Mucosa of rectum (tissue), 2 donors: ENCODE results near the gene SUCO.

Experiments used
- H3K27ac ChIP-seq, 2 donors: one replicate each; pipeline ENCODE4 v1.7.0; 2013; ENCODE audit warnings: inconsistent platforms in 2 of 2, low read depth in 2 of 2, low read length in 2 of 2
- H3K27me3 ChIP-seq, 2 donors: one replicate each; pipeline ENCODE4 v1.7.0; 2013; ENCODE audit warnings: low read length in 2 of 2; ENCODE audit not compliant: control insufficient read depth in 2 of 2, insufficient read depth in 2 of 2
- H3K36me3 ChIP-seq, 2 donors: one replicate each; pipeline ENCODE4 v1.7.0; 2013; ENCODE audit warnings: low read length in 2 of 2; ENCODE audit not compliant: control insufficient read depth in 2 of 2, insufficient read depth in 2 of 2
- H3K4me1 ChIP-seq, 2 donors: one replicate each; pipeline ENCODE4 v1.7.0; 2013; ENCODE audit warnings: low read length in 2 of 2, mild to moderate bottlenecking in 1 of 2; ENCODE audit not compliant: control insufficient read depth in 2 of 2, insufficient read depth in 2 of 2
- H3K4me3 ChIP-seq, 2 donors: one replicate each; pipeline ENCODE4 v1.7.0; 2013; ENCODE audit warnings: low read length in 2 of 2
- H3K9ac ChIP-seq, 2 donors: one replicate each; pipeline ENCODE4 v1.7.0; 2013; ENCODE audit warnings: low read length in 2 of 2, low read depth in 1 of 2, mild to moderate bottlenecking in 1 of 2
- H3K9me3 ChIP-seq, 2 donors: one replicate each; pipeline ENCODE4 v1.7.0; 2013; ENCODE audit warnings: low read length in 2 of 2; ENCODE audit not compliant: control insufficient read depth in 2 of 2
- donor health status: healthy.
- donor health status: Normal muscosa, but diverticular disease.

The SUCO gene

DNA sequence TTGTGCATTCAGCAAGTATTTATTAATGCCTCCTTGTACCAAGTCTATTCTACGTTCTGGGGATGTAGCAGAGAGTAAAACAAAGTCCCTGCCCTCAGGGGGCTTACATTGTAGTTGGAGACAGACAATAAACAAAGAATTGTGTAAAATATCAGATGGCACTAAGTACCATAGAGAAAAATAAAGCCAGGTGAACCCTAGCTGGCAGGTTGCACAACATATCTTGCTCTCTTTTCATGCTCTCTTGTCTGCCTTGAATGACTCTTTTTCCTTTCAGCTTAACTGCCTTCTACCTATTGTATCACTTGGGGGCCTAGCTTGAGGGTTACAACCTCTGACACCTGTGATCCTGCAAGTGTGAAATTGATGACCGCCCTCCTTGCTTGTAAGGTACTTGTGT, 105.3 kb downstream of the SUCO start:
- H3K9ac ChIP-seq = no peak overlapping the region
- no peak overlapping the region for H3K27ac ChIP-seq
- no peaks in the 10 kb centered on the region for H3K9me3 ChIP-seq

DNA sequence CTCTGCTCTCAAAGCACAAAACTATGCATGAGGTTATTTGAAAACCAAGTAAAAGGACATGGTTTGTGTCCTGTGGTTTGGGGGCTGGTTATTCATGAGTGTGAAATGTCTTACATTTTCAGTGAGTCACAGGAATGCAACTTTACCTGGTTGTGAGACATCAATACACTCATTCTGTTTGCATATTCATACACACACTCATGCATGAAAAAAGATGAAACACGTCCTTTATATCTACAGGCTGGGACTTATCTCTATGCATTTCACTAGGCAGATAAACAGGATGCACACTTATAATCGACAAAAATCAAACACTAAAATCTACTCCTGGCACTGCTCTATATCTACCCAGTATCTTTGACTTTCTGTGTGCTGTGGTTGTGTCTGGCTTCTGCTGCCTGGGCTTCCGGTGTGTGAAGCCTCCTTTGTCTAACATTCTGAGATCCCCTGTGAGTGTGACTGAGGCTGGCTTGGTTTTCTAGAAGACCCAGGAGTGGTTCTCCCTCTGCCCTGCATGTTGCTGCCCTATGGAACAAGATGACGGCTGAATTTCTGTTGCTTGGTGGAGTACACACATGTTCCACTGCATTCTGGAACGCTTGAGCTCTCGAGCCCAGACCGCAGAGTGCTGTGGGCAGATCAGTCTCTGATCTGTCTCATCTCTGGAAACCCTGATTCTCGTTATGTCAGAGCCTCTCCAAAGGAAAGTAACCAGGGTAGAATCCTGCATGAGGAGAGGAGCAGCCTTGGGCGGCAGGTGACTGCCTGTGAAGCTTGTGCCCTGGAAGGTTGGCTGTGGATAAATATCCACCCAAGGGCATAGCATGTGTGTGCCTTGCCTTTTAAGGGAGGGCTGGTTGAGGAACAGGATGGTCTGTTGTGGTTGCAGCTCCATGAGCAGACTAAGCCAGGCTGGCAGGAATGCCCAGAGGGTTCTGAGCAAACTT, 106.2 kb downstream of the SUCO start:
- H3K4me1 ChIP-seq = peaks cover 0 to 7% of the 10 kb centered on the region in 2 donors
- no peak overlapping the region for H3K9ac ChIP-seq
- no peaks in the 10 kb centered on the region for H3K36me3 ChIP-seq
- no peaks in the 10 kb centered on the region for H3K27me3 ChIP-seq
- H3K4me3 ChIP-seq = peak overlapping the region in 1 of 2 donors; percentile 7
- no peaks in the 10 kb centered on the region for H3K9me3 ChIP-seq
- H3K27ac ChIP-seq = peak overlapping the region in 1 of 2 donors; percentile 24

More for the DNA sequence above, 105.3 kb downstream of the SUCO start:
- Histone ChIP-seq H3K4me1 (peaks cover 0 to 6% of the 10 kb centered on the region in 2 donors), H3K27me3 (no peaks in the 10 kb centered on the region), H3K36me3 (no peaks in the 10 kb centered on the region), H3K4me3 (no peak overlapping the region)

DNA sequence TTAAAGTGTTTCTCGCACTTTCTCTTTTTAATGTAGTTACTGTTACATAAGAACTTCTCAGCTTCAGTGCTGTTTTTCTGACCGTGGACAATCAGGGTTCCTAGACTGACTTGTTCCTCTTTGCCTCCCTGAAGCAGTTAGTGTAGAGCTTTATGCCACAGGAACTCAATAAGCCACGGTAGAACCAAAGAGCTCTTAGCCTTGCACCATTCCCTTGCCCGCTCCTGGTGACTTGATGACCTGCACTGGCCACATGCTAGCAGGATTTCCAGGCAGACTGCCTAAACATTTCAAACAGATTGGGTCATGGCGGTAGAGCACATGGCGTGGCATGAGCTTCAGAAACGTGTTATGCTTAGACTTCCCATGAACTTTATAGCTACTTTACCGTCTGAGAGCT, 107.2 kb downstream of the SUCO start:
- no peak overlapping the region for H3K9ac ChIP-seq
- no peaks in the 10 kb centered on the region for H3K27me3 ChIP-seq
- no peak overlapping the region for H3K4me3 ChIP-seq
- no peaks in the 10 kb centered on the region for H3K36me3 ChIP-seq
- H3K4me1 ChIP-seq = peaks cover 0 to 7% of the 10 kb centered on the region in 2 donors
- no peaks in the 10 kb centered on the region for H3K9me3 ChIP-seq
- no peak overlapping the region for H3K27ac ChIP-seq

DNA sequence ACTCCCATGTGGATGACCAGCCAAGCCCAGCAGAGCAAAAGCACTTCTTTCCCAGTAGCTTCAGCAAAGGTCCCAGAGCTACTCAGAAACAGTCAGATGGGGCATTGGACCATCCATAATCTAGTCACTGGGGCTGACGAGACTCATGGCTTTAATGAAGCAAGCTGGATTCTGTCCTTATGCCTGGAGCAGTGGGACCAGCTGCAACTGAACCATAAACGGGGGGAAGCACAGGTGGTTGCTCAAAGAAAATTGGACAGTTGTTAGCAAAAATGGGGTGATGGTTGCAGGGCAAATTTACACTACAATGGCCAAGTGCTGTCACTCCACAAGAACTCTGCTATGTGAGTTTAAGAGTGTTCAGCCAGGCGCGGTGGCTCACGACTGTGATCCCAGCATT, 108.5 kb downstream of the SUCO start:
- no peaks in the 10 kb centered on the region for H3K27me3 ChIP-seq
- H3K36me3 ChIP-seq = no peaks in the 10 kb centered on the region
- H3K9ac ChIP-seq = no peak overlapping the region
- no peaks in the 10 kb centered on the region for H3K9me3 ChIP-seq
- H3K4me1 ChIP-seq = peaks cover 0 to 7% of the 10 kb centered on the region in 2 donors
- no peak overlapping the region for H3K4me3 ChIP-seq
- H3K27ac ChIP-seq = no peak overlapping the region

DNA sequence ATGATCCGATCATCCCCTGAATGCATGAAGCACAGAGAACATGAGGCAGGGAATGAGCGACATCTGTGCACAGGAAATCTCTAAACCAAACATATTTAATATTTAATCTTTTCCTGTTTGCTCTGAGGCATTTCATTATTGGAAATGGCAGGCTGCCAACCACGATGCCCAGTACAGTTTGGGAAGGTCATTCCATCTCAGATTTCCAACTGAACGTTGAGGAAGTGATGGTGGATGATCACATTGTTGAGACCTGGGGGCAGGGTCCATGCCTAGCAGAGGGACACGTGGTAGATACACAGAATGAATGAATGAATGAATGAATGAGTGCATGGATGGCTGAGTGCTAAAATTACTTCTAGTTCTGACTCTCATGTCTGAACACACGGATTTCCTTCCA, 110.0 kb downstream of the SUCO start:
- Histone ChIP-seq H3K27ac (no peak overlapping the region), H3K27me3 (no peaks in the 10 kb centered on the region), H3K9ac (no peak overlapping the region), H3K36me3 (no peaks in the 10 kb centered on the region), H3K4me3 (no peak overlapping the region), H3K9me3 (no peaks in the 10 kb centered on the region), H3K4me1 (peaks cover 0 to 7% of the 10 kb centered on the region in 2 donors)

DNA sequence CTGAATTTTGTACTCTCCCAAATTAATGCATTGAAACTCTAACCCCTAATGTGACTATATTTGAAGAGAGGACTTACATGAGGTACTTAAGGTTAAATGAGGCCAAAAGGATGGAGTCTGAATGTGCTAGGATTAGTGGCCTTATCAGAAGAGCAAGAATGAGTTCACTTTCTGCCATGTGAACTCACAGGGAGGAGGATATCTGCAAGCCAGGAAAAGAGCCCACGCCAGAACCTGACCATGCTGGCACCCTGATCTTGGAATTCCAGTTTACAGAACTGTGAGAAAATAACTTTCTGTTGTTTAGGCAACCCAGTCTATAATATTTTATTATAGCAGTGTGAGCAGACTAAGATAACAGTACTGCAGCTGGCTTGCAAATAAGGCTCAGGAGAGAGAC, 113.7 kb downstream of the SUCO start:
- Histone ChIP-seq H3K9me3 (no peaks in the 10 kb centered on the region), H3K36me3 (no peaks in the 10 kb centered on the region), H3K27ac (no peak overlapping the region), H3K9ac (no peak overlapping the region), H3K4me1 (peaks cover 0 to 2% of the 10 kb centered on the region in 2 donors), H3K4me3 (no peak overlapping the region), H3K27me3 (no peaks in the 10 kb centered on the region)

DNA sequence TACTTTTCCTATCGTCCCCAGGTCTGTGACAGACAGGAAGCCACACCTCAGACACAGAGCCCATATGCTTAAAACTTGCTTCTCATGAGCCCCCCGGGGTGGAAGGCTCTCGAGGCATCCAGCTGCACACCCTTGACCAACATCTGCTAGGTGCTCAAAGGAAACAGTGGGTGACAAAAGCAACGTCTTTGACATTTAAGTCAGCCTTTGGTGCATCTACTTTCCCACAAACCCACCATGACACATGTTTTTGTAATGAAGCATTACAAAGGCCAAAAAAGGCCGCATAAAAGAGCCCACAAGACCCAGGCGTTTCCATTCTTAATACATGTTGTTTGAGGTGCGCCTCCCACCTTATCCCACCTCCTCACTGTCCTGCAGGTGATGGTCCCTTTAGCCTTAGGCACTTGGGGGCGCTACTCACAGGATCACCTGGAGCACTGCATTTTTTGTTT, 114.2 kb downstream of the SUCO start:
- H3K27ac ChIP-seq = no peak overlapping the region
- H3K9ac ChIP-seq = no peak overlapping the region
- peaks cover 0 to 2% of the 10 kb centered on the region in 2 donors for H3K4me1 ChIP-seq
- no peak overlapping the region for H3K4me3 ChIP-seq
- no peaks in the 10 kb centered on the region for H3K9me3 ChIP-seq
- no peaks in the 10 kb centered on the region for H3K27me3 ChIP-seq
- no peaks in the 10 kb centered on the region for H3K36me3 ChIP-seq

DNA sequence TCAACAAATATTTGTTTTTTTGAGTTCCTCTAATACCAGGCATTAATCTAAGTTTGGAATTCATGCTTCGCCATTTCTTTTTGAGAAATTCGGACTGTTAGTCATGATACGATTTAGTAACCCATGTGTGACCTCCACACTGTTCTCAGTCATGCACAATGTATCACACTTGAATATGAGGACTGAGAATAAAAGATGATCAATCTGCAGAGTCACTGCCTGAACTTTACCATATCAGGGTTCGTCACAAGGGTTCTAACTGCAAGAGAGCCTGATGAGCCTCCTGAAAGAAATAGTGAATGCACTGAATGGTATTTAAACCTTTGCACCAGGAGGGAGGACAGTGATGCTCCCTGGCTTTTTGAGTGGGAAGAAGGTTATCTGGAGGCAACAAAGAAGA, 115.0 kb downstream of the SUCO start:
- Histone ChIP-seq H3K36me3 (no peaks in the 10 kb centered on the region), H3K9ac (no peak overlapping the region), H3K27me3 (no peaks in the 10 kb centered on the region), H3K27ac (no peak overlapping the region), H3K4me1 (peaks cover 0 to 2% of the 10 kb centered on the region in 2 donors), H3K9me3 (no peaks in the 10 kb centered on the region), H3K4me3 (no peak overlapping the region)

DNA sequence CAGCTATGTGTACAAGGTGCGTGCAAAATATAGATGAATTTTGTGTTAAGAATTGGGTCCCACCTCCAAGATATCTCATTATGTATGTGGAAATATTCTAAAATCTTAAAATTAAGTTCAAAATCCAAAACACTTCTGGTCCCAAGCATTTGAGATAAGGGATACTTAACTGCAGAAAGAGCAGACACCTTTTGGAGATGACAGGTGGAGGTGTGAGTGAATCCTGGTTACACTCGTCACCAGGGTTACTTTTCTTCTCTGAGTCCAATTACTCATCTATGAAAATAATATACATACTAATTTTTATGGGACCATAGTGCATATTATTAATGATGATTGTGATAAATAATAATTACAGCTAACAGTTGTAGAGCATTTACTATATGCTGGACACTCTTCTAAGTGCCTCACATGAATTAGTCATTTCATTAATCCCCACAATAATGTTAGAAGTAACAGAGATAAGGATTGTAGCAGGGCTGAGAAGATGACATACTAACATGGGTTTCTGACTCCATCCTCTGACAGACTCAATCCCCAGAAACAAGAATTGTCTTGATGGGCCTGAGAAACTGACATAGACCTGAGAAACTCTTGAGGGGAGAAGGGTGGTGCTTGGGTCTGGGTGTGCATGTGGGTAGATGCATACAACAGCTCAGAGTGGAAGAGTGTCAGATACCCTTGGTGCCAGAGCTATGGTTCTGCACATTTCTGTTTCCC, 117.7 kb downstream of the SUCO start:
- H3K9me3 ChIP-seq = no peaks in the 10 kb centered on the region
- no peak overlapping the region for H3K9ac ChIP-seq
- H3K36me3 ChIP-seq = no peaks in the 10 kb centered on the region
- H3K27me3 ChIP-seq = no peaks in the 10 kb centered on the region
- no peaks in the 10 kb centered on the region for H3K4me1 ChIP-seq
- H3K4me3 ChIP-seq = no peak overlapping the region
- no peak overlapping the region for H3K27ac ChIP-seq

DNA sequence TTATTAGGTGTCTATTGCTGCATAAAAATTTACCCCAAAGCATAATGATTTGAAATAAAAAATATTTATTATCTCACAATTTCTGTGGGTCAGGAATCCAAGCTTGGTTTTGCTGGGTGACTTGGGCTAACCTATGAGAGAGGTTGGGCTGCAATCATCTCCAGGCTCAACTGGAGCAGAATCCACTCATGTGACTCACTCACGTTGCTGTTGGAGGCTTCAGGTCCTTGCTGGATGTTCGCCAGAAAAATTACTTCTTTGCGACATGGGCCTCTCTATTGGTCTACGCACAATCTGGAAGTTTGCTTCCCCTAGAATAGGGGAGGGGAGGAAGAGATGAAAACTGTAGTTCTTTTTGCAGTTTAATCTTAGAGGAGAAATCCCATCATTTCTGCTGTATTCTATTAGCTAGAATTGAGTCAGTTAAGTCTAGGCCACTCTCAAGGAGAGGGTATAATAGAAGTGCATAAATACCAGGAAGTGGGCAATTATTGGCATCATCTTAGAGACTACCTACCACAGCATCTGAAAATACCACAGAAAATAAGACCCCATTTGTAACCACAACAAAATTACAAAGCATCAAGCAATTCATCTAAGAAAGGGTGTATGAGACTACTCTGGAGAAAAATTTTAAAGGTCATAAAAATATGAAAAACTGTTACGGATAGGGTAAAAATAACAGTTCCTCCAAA, 120.2 kb downstream of the SUCO start:
- no peaks in the 10 kb centered on the region for H3K4me1 ChIP-seq

More for the DNA sequence above, 120.2 kb downstream of the SUCO start:
- Histone ChIP-seq H3K27ac (no peak overlapping the region), H3K27me3 (no peaks in the 10 kb centered on the region), H3K36me3 (no peaks in the 10 kb centered on the region), H3K9me3 (no peaks in the 10 kb centered on the region), H3K4me3 (no peak overlapping the region), H3K9ac (no peak overlapping the region)
